Embryonic facial prominence (tissue), 1 donor: ENCODE results near the gene KIF21A.
"Not testable (repeated sequence)": the region's sequence is repeated elsewhere in the genome, so short reads cannot be mapped to it uniquely, and the experiment has no call there.

ENCODE experiments used
- DNase-seq: peaks from one replicate; pipeline ENCODE4 v3.0.0-alpha.2; 2016; ENCODE audit errors: extremely low spot score

Gene KIF21A

GRCh38 chr12:39351153-39351552 lies 91.8 kb downstream of the KIF21A start:
- DNase-seq, result no peak

- DNase-seq, result no peak
Measured at GRCh38 chr12:39348941-39349626, 93.8 kb downstream of the KIF21A start.

DNA sequence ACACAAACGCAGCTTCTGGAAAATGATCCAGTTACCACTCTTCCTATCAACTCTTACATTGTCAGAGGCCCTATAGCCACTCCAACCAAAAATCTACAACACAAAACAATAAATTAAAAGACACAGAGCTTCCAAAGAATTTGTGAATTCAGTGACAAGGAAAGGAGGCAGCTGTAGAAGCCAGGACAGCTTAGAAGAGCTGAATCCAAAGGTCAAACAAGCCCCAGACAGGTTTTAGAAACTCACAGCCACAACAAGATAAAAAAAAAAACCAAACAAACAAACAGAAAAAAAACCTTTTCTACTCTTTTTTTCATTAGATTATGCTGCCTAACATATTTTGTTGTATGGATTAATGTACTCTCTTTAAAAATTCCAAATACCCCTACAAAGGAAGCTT lies 94.4 kb downstream of the KIF21A start:
- DNase-seq, result no peak

DNA sequence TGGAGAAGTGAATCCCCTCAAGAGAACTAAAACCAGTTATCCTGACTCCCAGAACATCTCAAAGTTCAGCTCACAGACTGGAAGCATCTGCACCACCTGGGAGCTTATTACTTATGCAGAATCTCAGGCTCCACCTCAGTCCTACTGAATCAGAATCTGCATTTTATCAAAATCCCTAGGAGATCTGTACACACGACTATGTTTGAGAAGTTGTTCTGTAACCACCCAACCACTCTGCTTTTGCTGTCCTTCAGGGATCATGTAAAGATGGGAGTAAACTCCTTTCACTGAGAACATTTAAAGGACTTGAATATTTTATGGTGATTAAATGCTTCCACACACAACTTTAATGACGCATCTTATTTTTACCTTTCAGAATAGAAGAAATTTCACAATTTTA lies 98.0 kb downstream of the KIF21A start:
- DNase-seq, result no peak

DNA sequence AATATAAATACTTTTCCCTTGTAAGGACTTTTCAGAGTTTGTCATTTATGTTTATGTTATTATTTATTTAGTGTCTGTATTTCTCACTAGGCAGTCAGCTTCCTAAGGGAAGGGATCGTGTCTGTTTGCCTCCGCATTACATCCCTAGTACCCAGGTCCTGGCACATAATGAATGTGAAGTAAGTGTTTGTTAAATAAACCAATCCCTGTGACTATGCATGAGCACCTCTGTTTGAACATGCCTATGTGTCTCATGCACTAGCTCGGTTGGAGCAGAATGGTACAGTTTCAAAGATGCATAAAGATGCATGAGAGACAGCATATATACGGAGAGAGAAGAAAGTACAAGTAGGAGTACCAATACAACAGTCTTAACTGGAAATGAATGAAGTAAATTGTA lies 99.3 kb downstream of the KIF21A start:
- no peak for DNase-seq

DNA sequence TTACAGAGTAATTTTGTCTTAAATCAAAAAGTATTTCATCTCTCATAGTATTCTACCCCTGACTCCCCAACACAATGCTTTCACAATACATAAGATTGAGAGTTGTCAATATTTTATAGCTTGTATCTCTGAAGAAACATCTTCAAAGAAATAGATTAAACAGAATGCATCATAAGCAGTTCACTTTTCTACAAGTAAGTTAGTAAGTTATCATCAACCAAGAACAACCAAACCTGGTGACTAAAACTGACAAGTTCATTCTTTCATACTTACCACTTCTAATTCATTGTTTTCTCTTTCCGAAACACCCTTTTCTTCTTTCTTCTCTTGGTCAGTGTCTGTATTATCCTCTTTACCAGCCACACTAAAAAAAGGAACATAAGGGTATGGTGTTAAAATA lies 101.2 kb downstream of the KIF21A start:
- DNase-seq, result no peak

DNA sequence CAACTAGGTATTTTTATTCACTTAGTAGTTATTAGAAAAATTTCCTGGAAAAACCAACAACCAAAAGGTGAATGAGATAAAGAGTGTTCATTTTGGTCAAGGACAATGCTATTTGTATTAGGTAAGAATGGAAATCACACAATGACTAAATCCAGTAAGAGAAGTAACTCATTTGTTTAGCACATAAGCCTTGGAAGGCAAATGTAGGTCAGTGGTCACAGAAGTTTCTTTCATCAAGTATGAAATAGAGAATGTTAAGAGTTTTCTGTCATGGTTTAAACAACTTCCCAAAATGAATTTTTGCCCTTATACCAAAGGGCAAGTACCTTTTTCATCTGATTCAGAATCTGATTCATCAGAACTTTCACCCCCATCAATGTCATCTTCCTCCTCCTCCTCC lies 101.7 kb downstream of the KIF21A start:
- no peak for DNase-seq

DNA sequence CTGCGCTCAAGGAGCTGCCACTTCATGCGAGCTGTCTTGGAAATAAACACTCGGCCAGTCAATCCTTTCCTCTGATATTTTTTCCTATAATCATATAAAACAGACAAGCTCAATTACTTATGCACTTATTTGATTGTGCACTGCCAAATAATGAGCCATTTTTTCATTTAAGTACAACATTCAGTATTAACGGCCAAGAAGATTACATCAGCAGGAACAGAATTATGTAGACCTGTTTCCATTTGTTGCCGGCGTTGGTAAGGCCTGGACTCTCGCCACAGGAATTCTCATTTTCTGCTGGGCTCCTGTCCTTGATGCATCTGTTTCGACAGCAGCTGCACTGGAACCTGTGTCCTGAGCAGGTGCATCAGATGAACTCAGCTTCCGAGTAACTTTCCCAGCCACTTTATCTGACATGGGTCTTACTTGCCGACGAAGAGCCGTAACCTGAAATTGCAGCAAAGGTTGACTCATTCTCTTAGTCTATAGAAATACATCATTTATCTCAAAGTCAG lies 110.2 kb downstream of the KIF21A start:
- DNase-seq, result no peak

- DNase-seq, result no peak
Measured at GRCh38 chr12:39331539-39332261, 111.2 kb downstream of the KIF21A start.

DNA sequence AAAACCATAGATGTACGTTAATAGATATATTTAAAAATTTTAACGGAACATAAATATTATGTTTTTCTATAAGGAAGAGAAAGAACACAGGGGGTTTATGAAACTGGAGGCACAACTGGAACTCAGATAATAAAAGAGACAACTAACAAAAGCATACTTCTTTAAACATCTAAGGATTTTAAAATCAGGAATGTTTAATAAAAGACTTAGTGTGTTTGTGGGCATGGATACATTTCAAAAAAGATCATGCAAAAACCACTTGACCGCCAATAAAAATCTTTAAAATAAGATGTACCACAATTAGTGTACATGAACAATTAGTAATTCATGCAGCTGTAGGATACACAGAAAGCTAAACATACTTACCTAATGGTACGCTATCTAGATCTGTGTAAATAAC lies 113.0 kb downstream of the KIF21A start:
- DNase-seq, result no peak

GRCh38 chr12:39329018-39329417 lies 113.9 kb downstream of the KIF21A start:
- no peak for DNase-seq

DNA sequence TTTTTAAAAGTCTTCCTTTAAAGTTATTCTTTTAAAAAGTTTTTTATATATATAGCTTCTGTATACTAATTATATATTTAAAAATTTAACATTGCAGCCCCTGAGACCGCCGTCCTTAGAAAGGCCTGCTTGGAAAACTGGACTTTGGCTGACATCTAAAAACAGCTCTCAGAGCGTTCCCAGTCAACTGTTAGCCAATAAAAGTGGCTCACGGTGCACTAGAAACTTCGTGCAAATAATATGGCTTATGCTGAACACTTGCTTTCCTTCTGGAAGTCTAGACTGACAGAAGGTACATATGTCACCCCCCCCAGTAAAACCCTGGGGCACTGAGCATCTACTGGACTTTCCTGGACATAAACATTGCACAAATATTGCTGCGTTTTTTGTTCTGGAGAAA lies 115.0 kb downstream of the KIF21A start:
- DNase-seq, result no peak

- DNase-seq, result no peak
Measured at GRCh38 chr12:39327510-39327909, 115.4 kb downstream of the KIF21A start.

DNA sequence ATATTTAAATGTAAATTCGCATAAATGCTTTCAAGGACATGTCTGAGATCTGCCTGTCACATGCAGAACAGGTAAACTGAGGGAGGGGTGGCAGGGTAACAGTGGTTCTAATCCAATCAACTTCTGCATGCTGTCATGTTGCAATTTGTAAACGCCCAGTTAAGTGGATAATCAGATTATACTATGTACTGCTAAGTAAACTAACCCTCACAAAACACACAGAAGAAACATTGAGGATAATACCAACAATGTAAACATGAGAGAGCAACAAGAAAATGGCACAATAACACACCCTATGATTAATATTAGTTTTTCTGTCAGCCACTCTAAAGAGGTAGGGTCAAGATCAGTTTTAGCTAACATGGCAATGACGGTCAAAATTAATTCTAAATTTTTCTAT lies 123.7 kb downstream of the KIF21A start:
- no peak for DNase-seq

DNA sequence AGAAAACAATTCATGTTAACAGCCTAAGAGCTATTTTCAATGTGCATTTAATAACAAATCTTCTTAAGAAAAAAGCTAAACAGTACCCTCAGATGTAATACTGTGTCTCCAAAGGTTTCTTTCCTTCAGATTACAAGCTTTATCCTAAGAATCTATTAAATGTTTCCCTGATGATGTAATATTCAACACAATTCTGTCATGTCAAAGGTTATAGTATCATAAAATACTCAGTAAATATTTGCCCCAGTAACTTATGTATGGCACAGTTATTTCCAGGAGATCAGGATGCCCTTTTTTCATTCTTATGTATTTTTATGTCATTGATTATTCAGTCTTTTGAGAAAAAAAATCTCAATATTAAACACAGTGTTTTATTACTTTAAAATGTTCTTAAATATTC lies 128.4 kb downstream of the KIF21A start:
- DNase-seq, result no peak

GRCh38 chr12:39309516-39309915 lies 133.4 kb downstream of the KIF21A start:
- no peak for DNase-seq

- no peak for DNase-seq
Measured at GRCh38 chr12:39301422-39301821, 141.5 kb downstream of the KIF21A start.

- no peak for DNase-seq
Measured at GRCh38 chr12:39300799-39301198, 142.1 kb downstream of the KIF21A start.

GRCh38 chr12:39297891-39298290 lies 145.0 kb downstream of the KIF21A start:
- no peak for DNase-seq

DNA sequence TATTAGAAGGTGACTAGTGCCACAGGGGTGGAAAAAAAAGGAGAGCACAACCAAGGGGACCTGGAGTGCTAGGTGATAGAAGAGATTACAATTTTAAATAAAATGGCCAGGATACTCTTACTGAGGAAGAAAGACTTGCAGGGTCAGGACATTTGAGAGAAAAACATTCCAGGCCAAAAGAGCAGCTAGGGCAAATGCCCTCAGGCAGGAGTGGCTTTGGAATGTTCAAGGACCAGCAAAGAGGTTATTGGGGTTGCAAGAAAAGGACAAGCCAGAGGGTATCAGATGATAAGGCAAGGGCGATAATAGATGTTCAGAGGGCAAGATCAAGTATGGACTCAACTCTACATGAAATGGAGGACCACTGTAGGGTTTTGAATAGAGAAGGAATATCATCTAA lies 146.4 kb downstream of the KIF21A start:
- no peak for DNase-seq

- DNase-seq, result not testable (repeated sequence)
Measured at GRCh38 chr12:39295593-39295992, 147.3 kb downstream of the KIF21A start.

DNA sequence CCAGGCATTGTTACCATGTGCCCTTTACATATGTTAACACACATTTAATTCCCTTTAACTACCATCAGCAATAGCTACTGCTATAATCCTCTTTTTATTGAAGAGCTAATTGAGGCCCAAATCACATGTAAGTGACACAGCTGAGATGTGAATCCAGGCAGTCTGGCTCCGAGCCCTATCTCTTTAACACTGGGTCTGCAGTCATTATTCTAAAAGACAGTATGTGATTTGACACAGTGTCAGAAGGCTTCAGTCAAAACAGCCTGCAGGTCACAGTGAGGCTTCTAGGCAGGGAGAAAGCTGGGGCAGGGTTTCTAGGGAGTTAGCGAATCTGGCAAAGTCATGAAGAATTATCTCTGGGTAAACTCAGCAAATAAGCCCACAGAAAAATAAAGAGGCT lies 148.2 kb downstream of the KIF21A start:
- DNase-seq, result no peak

GRCh38 chr12:39292125-39292630 lies 150.7 kb downstream of the KIF21A start:
- DNase-seq, result no peak
